Measurements from ENCODE around the gene E2F3. TPM values are rescaled to one million over a fixed set of nuclear protein-coding genes. Genes with fewer than 3 reads are reported as not detected.
"Not testable (repeated sequence)": the region's sequence is repeated elsewhere in the genome, so short reads cannot be mapped to it uniquely, and the experiment has no call there.

Gene E2F3
- total and polyA plus RNA-seq, 2 donors = 3.0 to 8.6 TPM

- not testable (repeated sequence) for H3K36me3 ChIP-seq (ENCODE audit: control insufficient read depth in 2 of 2, insufficient read depth in 2 of 2, low read length in 1 of 2); H3K4me1 ChIP-seq (ENCODE audit: control insufficient read depth in 2 of 2, insufficient read depth in 2 of 2, low read length in 2 of 2); H3K27ac ChIP-seq (ENCODE audit: low read depth in 1 of 2, low read length in 1 of 2); H3K9me3 ChIP-seq (ENCODE audit: control insufficient read depth in 2 of 2, insufficient read depth in 1 of 2, low read length in 1 of 2); DNase-seq (ENCODE audit: low read depth in 6 of 9, low spot score in 9 of 9); H3K27me3 ChIP-seq (ENCODE audit: control insufficient read depth in 2 of 2, insufficient read depth in 1 of 2, low read length in 1 of 2); H3K4me3 ChIP-seq (ENCODE audit: low read length in 2 of 2)
- over 99% methylated on average over 4 of the region's 4 CpGs for WGBS
Observed at GRCh38 chr6:20465616-20466015, 63.9 kb downstream of the E2F3 start.

- no peak for DNase-seq (ENCODE audit: low read depth in 6 of 9, low spot score in 9 of 9)
- 94% methylated on average over 4 of the region's 4 CpGs for WGBS
Observed at GRCh38 chr6:20467437-20467836, 65.8 kb downstream of the E2F3 start.

GRCh38 chr6:20468209-20468608 is 66.5 kb downstream of the E2F3 start:
- Histone ChIP-seq H3K27me3 (ENCODE audit: control insufficient read depth in 2 of 2, insufficient read depth in 1 of 2, low read length in 1 of 2) (no peaks in the 10 kb centered on the region), H3K4me1 (ENCODE audit: control insufficient read depth in 2 of 2, insufficient read depth in 2 of 2, low read length in 2 of 2) (no peaks in the 10 kb centered on the region), H3K27ac (ENCODE audit: low read depth in 1 of 2, low read length in 1 of 2) (no peak overlapping the region), H3K9me3 (ENCODE audit: control insufficient read depth in 2 of 2, insufficient read depth in 1 of 2, low read length in 1 of 2) (no peaks in the 10 kb centered on the region), H3K4me3 (ENCODE audit: low read length in 2 of 2) (no peak overlapping the region), H3K36me3 (ENCODE audit: control insufficient read depth in 2 of 2, insufficient read depth in 2 of 2, low read length in 1 of 2) (peaks cover 5 to 6% of the 10 kb centered on the region in 2 donors)
- no peak for DNase-seq (ENCODE audit: low read depth in 6 of 9, low spot score in 9 of 9)
- 38% methylated on average over 7 of the region's 7 CpGs for WGBS

More at GRCh38 chr6:20467437-20467836, 65.8 kb downstream of the E2F3 start:
- H3K4me1 ChIP-seq (ENCODE audit: control insufficient read depth in 2 of 2, insufficient read depth in 2 of 2, low read length in 2 of 2) = no peaks in the 10 kb centered on the region
- no peaks in the 10 kb centered on the region for H3K27me3 ChIP-seq (ENCODE audit: control insufficient read depth in 2 of 2, insufficient read depth in 1 of 2, low read length in 1 of 2)
- peaks cover 5 to 6% of the 10 kb centered on the region in 2 donors for H3K36me3 ChIP-seq (ENCODE audit: control insufficient read depth in 2 of 2, insufficient read depth in 2 of 2, low read length in 1 of 2)
- H3K27ac ChIP-seq (ENCODE audit: low read depth in 1 of 2, low read length in 1 of 2) = no peak overlapping the region
- no peaks in the 10 kb centered on the region for H3K9me3 ChIP-seq (ENCODE audit: control insufficient read depth in 2 of 2, insufficient read depth in 1 of 2, low read length in 1 of 2)
- H3K4me3 ChIP-seq (ENCODE audit: low read length in 2 of 2) = no peak overlapping the region

GRCh38 chr6:20472748-20473147 is 71.1 kb downstream of the E2F3 start:
- H3K27me3 ChIP-seq (ENCODE audit: control insufficient read depth in 2 of 2, insufficient read depth in 1 of 2, low read length in 1 of 2) = no peaks in the 10 kb centered on the region
- H3K4me3 ChIP-seq (ENCODE audit: low read length in 2 of 2) = no peak overlapping the region
- WGBS = 97% methylated on average over 3 of the region's 3 CpGs
- no peak overlapping the region for H3K27ac ChIP-seq (ENCODE audit: low read depth in 1 of 2, low read length in 1 of 2)
- no peaks in the 10 kb centered on the region for H3K9me3 ChIP-seq (ENCODE audit: control insufficient read depth in 2 of 2, insufficient read depth in 1 of 2, low read length in 1 of 2)
- H3K4me1 ChIP-seq (ENCODE audit: control insufficient read depth in 2 of 2, insufficient read depth in 2 of 2, low read length in 2 of 2) = no peaks in the 10 kb centered on the region
- H3K36me3 ChIP-seq (ENCODE audit: control insufficient read depth in 2 of 2, insufficient read depth in 2 of 2, low read length in 1 of 2) = peaks cover 5 to 10% of the 10 kb centered on the region in 2 donors
- no peak for DNase-seq (ENCODE audit: low read depth in 6 of 9, low spot score in 9 of 9)

GRCh38 chr6:20473518-20473917 is 71.8 kb downstream of the E2F3 start:
- Histone ChIP-seq H3K9me3 (ENCODE audit: control insufficient read depth in 2 of 2, insufficient read depth in 1 of 2, low read length in 1 of 2) (no peaks in the 10 kb centered on the region), H3K4me3 (ENCODE audit: low read length in 2 of 2) (no peak overlapping the region), H3K36me3 (ENCODE audit: control insufficient read depth in 2 of 2, insufficient read depth in 2 of 2, low read length in 1 of 2) (peaks cover 3 to 4% of the 10 kb centered on the region in 2 donors), H3K27me3 (ENCODE audit: control insufficient read depth in 2 of 2, insufficient read depth in 1 of 2, low read length in 1 of 2) (no peaks in the 10 kb centered on the region), H3K4me1 (ENCODE audit: control insufficient read depth in 2 of 2, insufficient read depth in 2 of 2, low read length in 2 of 2) (no peaks in the 10 kb centered on the region), H3K27ac (ENCODE audit: low read depth in 1 of 2, low read length in 1 of 2) (no peak overlapping the region)
- WGBS = 98% methylated on average over 1 of the region's 1 CpG
- DNase-seq (ENCODE audit: low read depth in 6 of 9, low spot score in 9 of 9) = no peak

- Histone ChIP-seq H3K36me3 (ENCODE audit: control insufficient read depth in 2 of 2, insufficient read depth in 2 of 2, low read length in 1 of 2) (peaks cover 0 to 4% of the 10 kb centered on the region in 2 donors), H3K27ac (ENCODE audit: low read depth in 1 of 2, low read length in 1 of 2) (no peak overlapping the region)
- WGBS = 94% methylated on average over 7 of the region's 7 CpGs
Observed at GRCh38 chr6:20474874-20475542, 73.3 kb downstream of the E2F3 start.

GRCh38 chr6:20476501-20477043 is 74.9 kb downstream of the E2F3 start:
- DNase-seq (ENCODE audit: low read depth in 6 of 9, low spot score in 9 of 9) = no peak
- whole genome bisulfite sequencing = 98% methylated on average over 6 of the region's 6 CpGs
- no peaks in the 10 kb centered on the region for H3K27me3 ChIP-seq (ENCODE audit: control insufficient read depth in 2 of 2, insufficient read depth in 1 of 2, low read length in 1 of 2)
- no peak overlapping the region for H3K27ac ChIP-seq (ENCODE audit: low read depth in 1 of 2, low read length in 1 of 2)
- H3K9me3 ChIP-seq (ENCODE audit: control insufficient read depth in 2 of 2, insufficient read depth in 1 of 2, low read length in 1 of 2) = no peaks in the 10 kb centered on the region
- H3K36me3 ChIP-seq (ENCODE audit: control insufficient read depth in 2 of 2, insufficient read depth in 2 of 2, low read length in 1 of 2) = peaks cover 3 to 17% of the 10 kb centered on the region in 2 donors
- H3K4me3 ChIP-seq (ENCODE audit: low read length in 2 of 2) = no peak overlapping the region
- H3K4me1 ChIP-seq (ENCODE audit: control insufficient read depth in 2 of 2, insufficient read depth in 2 of 2, low read length in 2 of 2) = no peaks in the 10 kb centered on the region

More at GRCh38 chr6:20474874-20475542, 73.3 kb downstream of the E2F3 start:
- DNase-seq (ENCODE audit: low read depth in 6 of 9, low spot score in 9 of 9) = no peak
- Histone ChIP-seq H3K9me3 (ENCODE audit: control insufficient read depth in 2 of 2, insufficient read depth in 1 of 2, low read length in 1 of 2) (no peaks in the 10 kb centered on the region), H3K4me1 (ENCODE audit: control insufficient read depth in 2 of 2, insufficient read depth in 2 of 2, low read length in 2 of 2) (no peaks in the 10 kb centered on the region), H3K27me3 (ENCODE audit: control insufficient read depth in 2 of 2, insufficient read depth in 1 of 2, low read length in 1 of 2) (no peaks in the 10 kb centered on the region), H3K4me3 (ENCODE audit: low read length in 2 of 2) (no peak overlapping the region)

GRCh38 chr6:20477485-20477884 is 75.8 kb downstream of the E2F3 start:
- H3K4me3 ChIP-seq (ENCODE audit: low read length in 2 of 2) = no peak overlapping the region
- H3K36me3 ChIP-seq (ENCODE audit: control insufficient read depth in 2 of 2, insufficient read depth in 2 of 2, low read length in 1 of 2) = peaks cover 9 to 18% of the 10 kb centered on the region in 2 donors
- DNase-seq (ENCODE audit: low read depth in 6 of 9, low spot score in 9 of 9) = no peak
- H3K4me1 ChIP-seq (ENCODE audit: control insufficient read depth in 2 of 2, insufficient read depth in 2 of 2, low read length in 2 of 2) = no peaks in the 10 kb centered on the region
- H3K27ac ChIP-seq (ENCODE audit: low read depth in 1 of 2, low read length in 1 of 2) = no peak overlapping the region
- H3K9me3 ChIP-seq (ENCODE audit: control insufficient read depth in 2 of 2, insufficient read depth in 1 of 2, low read length in 1 of 2) = no peaks in the 10 kb centered on the region
- no peaks in the 10 kb centered on the region for H3K27me3 ChIP-seq (ENCODE audit: control insufficient read depth in 2 of 2, insufficient read depth in 1 of 2, low read length in 1 of 2)
- WGBS = 97% methylated on average over 2 of the region's 2 CpGs

GRCh38 chr6:20479060-20479459 is 77.4 kb downstream of the E2F3 start:
- Histone ChIP-seq H3K4me3 (ENCODE audit: low read length in 2 of 2) (no peak overlapping the region), H3K27me3 (ENCODE audit: control insufficient read depth in 2 of 2, insufficient read depth in 1 of 2, low read length in 1 of 2) (no peaks in the 10 kb centered on the region), H3K4me1 (ENCODE audit: control insufficient read depth in 2 of 2, insufficient read depth in 2 of 2, low read length in 2 of 2) (no peaks in the 10 kb centered on the region), H3K27ac (ENCODE audit: low read depth in 1 of 2, low read length in 1 of 2) (no peak overlapping the region), H3K36me3 (ENCODE audit: control insufficient read depth in 2 of 2, insufficient read depth in 2 of 2, low read length in 1 of 2) (peaks cover 17% of the 10 kb centered on the region in 2 donors), H3K9me3 (ENCODE audit: control insufficient read depth in 2 of 2, insufficient read depth in 1 of 2, low read length in 1 of 2) (no peaks in the 10 kb centered on the region)
- WGBS = 90% methylated on average over 5 of the region's 5 CpGs
- no peak for DNase-seq (ENCODE audit: low read depth in 6 of 9, low spot score in 9 of 9)

Measured in thymus (tissue), 11 donors.